K562 (cell line): ENCODE measurements around the gene HLTF. TPM values are rescaled to one million over a fixed set of nuclear protein-coding genes. Genes with fewer than 3 reads are reported as not detected.

Experiments used
- ATAC-seq: fragments of 200-7000 bp; cut with Tn5 transposase; 3 replicates; pipeline ENCODE4 v1.9.1; 2020; ENCODE audit warnings: moderate library complexity
- BruUV-seq: library from RNA; stranded (reverse); fragments of 400-500 nt; replicated peaks from 2 replicates; lab custom pipeline; 2021; lab: Mats Ljungman, UMichigan
- CTCF ChIA-PET: fragments of 300-600 bp; formaldehyde crosslinking; extraction: SDS; loops from one replicate; lab custom pipeline; 2021; ENCODE audit warnings: low intra/inter-chr PET ratio; lab: Yijun Ruan, JAX
- POLR2A ChIA-PET: fragments of 300-600, 350-650 bp; sonication (Branson Sonifier 250); formaldehyde crosslinking; extraction: SDS; loops from one replicate; lab custom pipeline; 2021; ENCODE audit warnings: antibody characterized with exemption, inconsistent platforms; lab: Yijun Ruan, JAX
- DNase-seq, 4 experiments: peaks; one replicate each; pipeline versions ENCODE4 v3.0.0 to v3.0.0-alpha.2; 2011 to 2018; ENCODE audit warnings: low spot score in 3 of 4, mixed read lengths in 3 of 4; ENCODE audit errors: extremely low read depth in 1 of 4
- FAIRE-seq: peaks from 2 replicates; lab custom pipeline; 2011; peaks lifted over from hg19 to GRCh38; lab: Jason Lieb, UNC
- H2AFZ ChIP-seq: 2 replicates; pipeline ENCODE4 v1.6.0; 2011; ENCODE audit warnings: low read depth, low read length, control low read depth, inconsistent platforms
- H3K27ac ChIP-seq: fragments of 200-600 bp; 3 replicates; pipeline ENCODE4 v1.8.0; 2011; ENCODE audit warnings: low read depth, mild to moderate bottlenecking, control low read depth, inconsistent platforms, low read length, moderate library complexity, mixed read lengths; ENCODE audit errors: extremely low read depth
- H3K27me3 ChIP-seq, 2 experiments: fragments of 300-600 bp in 1 of 2; 2 replicates in 1 of 2; 3 replicates in 1 of 2; pipeline versions ENCODE4 v1.6.0 to v1.8.0; 2011; ENCODE audit warnings: inconsistent platforms in 2 of 2, low read length in 2 of 2, mild to moderate bottlenecking in 1 of 2, mixed read lengths in 1 of 2, moderate library complexity in 1 of 2; ENCODE audit not compliant: control insufficient read depth in 2 of 2, insufficient read depth in 2 of 2
- H3K36me3 ChIP-seq: fragments of 300-600 bp; 3 replicates; pipeline ENCODE4 v1.8.0; 2011; ENCODE audit warnings: mild to moderate bottlenecking, low read length, inconsistent platforms; ENCODE audit not compliant: control insufficient read depth, insufficient read depth
- H3K4me1 ChIP-seq, 2 experiments: fragments of 200-600 bp in 1 of 2; replicated peaks in 1 of 2; 2 replicates in 1 of 2; 3 replicates in 1 of 2; pipeline versions ENCODE4 v1.5.1 to v1.8.0; 2011; ENCODE audit warnings: inconsistent platforms in 2 of 2, low read length in 2 of 2, mild to moderate bottlenecking in 1 of 2, mixed read lengths in 1 of 2, moderate library complexity in 1 of 2; ENCODE audit not compliant: control insufficient read depth in 2 of 2, insufficient read depth in 2 of 2
- H3K4me2 ChIP-seq: 2 replicates; pipeline ENCODE4 v1.6.1; 2011; ENCODE audit warnings: low read length, control low read depth, inconsistent platforms, mixed read lengths; ENCODE audit not compliant: insufficient read depth
- H3K4me3 ChIP-seq: fragments of 200-600 bp; sonication (generic), shearing (Covaris generic); 2 replicates; pipeline ENCODE4 v1.5.1; 2016; ENCODE audit warnings: control low read depth, inconsistent platforms
- H3K79me2 ChIP-seq: fragments of 200-600 bp; 3 replicates; pipeline ENCODE4 v1.8.0; 2011; ENCODE audit warnings: low read length, inconsistent platforms; ENCODE audit not compliant: control insufficient read depth, insufficient read depth
- H3K9ac ChIP-seq, 2 experiments: 2 replicates each; pipeline versions ENCODE4 v1.6.0 to v1.6.1; 2011; ENCODE audit warnings: low read depth in 2 of 2, low read length in 2 of 2, control low read depth in 1 of 2, inconsistent platforms in 1 of 2, mild to moderate bottlenecking in 1 of 2, mixed read lengths in 1 of 2; ENCODE audit not compliant: insufficient read depth in 1 of 2
- H3K9me1 ChIP-seq: one replicate; pipeline ENCODE4 v1.6.0; 2011; ENCODE audit warnings: inconsistent platforms, mild to moderate bottlenecking, low read length, moderate library complexity; ENCODE audit not compliant: control insufficient read depth, insufficient read depth
- H3K9me3 ChIP-seq: replicated peaks from 2 replicates; pipeline ENCODE4 v1.5.1; 2011; ENCODE audit warnings: low read depth, low read length, inconsistent platforms; ENCODE audit not compliant: control insufficient read depth, insufficient read depth
- H4K20me1 ChIP-seq: replicated peaks from 2 replicates; pipeline ENCODE4 v1.6.1; 2011; ENCODE audit warnings: low read length, inconsistent platforms, mixed read lengths; ENCODE audit not compliant: control insufficient read depth, insufficient read depth
- BRF1 ChIP-seq: IDR thresholded peaks from 3 replicates; pipeline ENCODE4 v1.6.1; 2011; ENCODE audit warnings: borderline replicate concordance, mild to moderate bottlenecking; ENCODE audit not compliant: insufficient read length; ENCODE audit errors: extremely low read depth
- DNMT1 ChIP-seq: fragments of 450-650 bp; IDR thresholded peaks from 2 replicates; pipeline ENCODE4 v1.6.1; 2016; ENCODE audit warnings: antibody characterized with exemption, mild to moderate bottlenecking
- ERF ChIP-seq: fragments of 450-650 bp; formaldehyde crosslinking; IDR thresholded peaks from 2 replicates; pipeline ENCODE4 v1.4.0; 2020; ENCODE audit warnings: mild to moderate bottlenecking, mixed read lengths
- ETS1 ChIP-seq: conservative IDR thresholded peaks from 2 replicates; pipeline ENCODE4 v1.6.1; 2011; ENCODE audit warnings: low read depth, mild to moderate bottlenecking, low read length; ENCODE audit not compliant: control insufficient read depth
- FOXA3 ChIP-seq, 2 experiments: fragments of 450-650 bp in 1 of 2; sonication (generic) in 1 of 2; formaldehyde crosslinking; IDR thresholded peaks in 1 of 2; conservative IDR thresholded peaks in 1 of 2; 2 replicates each; pipeline versions ENCODE4 v1.4.0 to v1.8.0; 2020 to 2022; ENCODE audit warnings: mild to moderate bottlenecking in 2 of 2, missing genetic modification reagents in 1 of 2
- HSF4 ChIP-seq: fragments of 250-450 bp; sonication (Bioruptor Pico); IDR thresholded peaks from 2 replicates; pipeline ENCODE4 v2.1.2; 2022; ENCODE audit warnings: mild to moderate bottlenecking, moderate library complexity, borderline replicate concordance
- MNT ChIP-seq, 2 experiments: fragments of 450-650 bp; conservative IDR thresholded peaks; 2 replicates each; pipeline ENCODE4 v1.6.1; 2017; ENCODE audit warnings: mild to moderate bottlenecking in 2 of 2, moderate library complexity in 2 of 2
- MTA2 ChIP-seq: fragments of 450-650 bp; IDR thresholded peaks from 2 replicates; pipeline ENCODE4 v1.6.1; 2016; ENCODE audit warnings: low read depth
- NR1H2 ChIP-seq: sonication (generic); formaldehyde crosslinking; IDR thresholded peaks from 2 replicates; pipeline ENCODE4 v1.4.0; 2020; ENCODE audit warnings: mild to moderate bottlenecking, missing genetic modification reagents
- NR4A1 ChIP-seq, 2 experiments: fragments of 250-450 bp in 1 of 2; fragments of 450-650 bp in 1 of 2; sonication (Bioruptor Pico) in 1 of 2; IDR thresholded peaks; 2 replicates each; pipeline versions ENCODE4 v1.4.0 to v1.6.1; 2016 to 2020; ENCODE audit warnings: mild to moderate bottlenecking in 2 of 2, missing compliant biosample characterization in 1 of 2, missing genetic modification characterization in 1 of 2, moderate library complexity in 1 of 2
- STAG1 ChIP-seq: sonication (generic); formaldehyde crosslinking; IDR thresholded peaks from 2 replicates; pipeline ENCODE4 v1.5.0; 2020; ENCODE audit warnings: missing genetic modification reagents, borderline replicate concordance
- ZFP1 ChIP-seq: fragments of 450-650 bp; formaldehyde crosslinking; IDR thresholded peaks from 2 replicates; pipeline ENCODE4 v1.4.0; 2020; ENCODE audit warnings: mild to moderate bottlenecking, mixed read lengths
- ZNF347 ChIP-seq: fragments of 450-650 bp; formaldehyde crosslinking; IDR thresholded peaks from 2 replicates; pipeline ENCODE4 v1.4.0; 2020; ENCODE audit warnings: low read depth, mild to moderate bottlenecking, moderate library complexity
- ZNF764 ChIP-seq: fragments of 250-450 bp; sonication (Bioruptor Pico); IDR thresholded peaks from 2 replicates; pipeline ENCODE4 v1.4.0; 2020; ENCODE audit warnings: low read depth, mild to moderate bottlenecking, moderate library complexity
- WGBS: fragments of 100-300 bp; shearing (Covaris generic); methylation state at CpG from one replicate; pipeline ENCODE4 v1.1.6; 2016; ENCODE audit warnings: low coverage, mixed read lengths; ENCODE audit not compliant: insufficient coverage; ENCODE audit errors: missing lambda C conversion rate; 5-methylcytosine and 5-hydroxymethylcytosine counted together
- in situ Hi-C: fragments of 300-500 bp; cut with MboI; formaldehyde crosslinking; loops from 4 replicates; pipeline ENCODE4 v1.15.0; 2018; ENCODE audit warnings: inconsistent platforms, mixed read lengths
- intact Hi-C: fragments of 100-400 bp; cut with micrococcal nuclease; formaldehyde crosslinking; loops from 2 replicates; pipeline ENCODE4 v1.14.2; 2022
- polyA plus RNA-seq, 8 experiments: library from polyadenylated mRNA; depleted of rRNA in 4 of 8; stranded (reverse) in 5 of 8; unstranded in 3 of 8; fragments of >200 nt; fragmentation: Nextera tagmentation in 2 of 8; fragmentation: Illumina TruSeq in 1 of 8; extraction: Ambion mirVana in 2 of 8; extraction: Trizol in 1 of 8; gene quantifications; 2 replicates each; pipeline versions ENCODE4 v1.2.1 to v1.2.3, GENCODE V29; 2011 to 2014; ENCODE audit warnings: inconsistent platforms in 1 of 8, missing spikeins in 1 of 8
- total RNA-seq, 7 experiments: library from RNA; depleted of rRNA in 6 of 7; stranded (reverse); fragments of >200 nt in 6 of 7; fragmentation: Illumina TruSeq in 2 of 7; extraction: Trizol in 2 of 7; gene quantifications; 2 replicates each; pipeline versions ENCODE4 v1.2.1 to v1.2.3, GENCODE V29; 2011 to 2021; ENCODE audit warnings: low replicate concordance in 1 of 7
- TF ChIP-seq, protein P1 (sequence below): IDR thresholded peaks from 3 replicates; pipeline ENCODE4 v1.6.1; 2011; ENCODE audit warnings: borderline replicate concordance, mild to moderate bottlenecking, moderate library complexity; ENCODE audit not compliant: insufficient read length; ENCODE audit errors: extremely low read depth
- TF ChIP-seq, protein P2 (sequence below): sonication (generic); formaldehyde crosslinking; IDR thresholded peaks from 2 replicates; pipeline ENCODE4 v1.9.0; 2022; ENCODE audit warnings: mild to moderate bottlenecking, missing genetic modification reagents

HLTF gene
- total and polyA plus RNA-seq, 9 of the 15 experiments (the other 6 are each of a cell fraction or from before 2014, with no cell fraction given), result 35.1 to 82.4 (median 50.4) TPM

DNA sequence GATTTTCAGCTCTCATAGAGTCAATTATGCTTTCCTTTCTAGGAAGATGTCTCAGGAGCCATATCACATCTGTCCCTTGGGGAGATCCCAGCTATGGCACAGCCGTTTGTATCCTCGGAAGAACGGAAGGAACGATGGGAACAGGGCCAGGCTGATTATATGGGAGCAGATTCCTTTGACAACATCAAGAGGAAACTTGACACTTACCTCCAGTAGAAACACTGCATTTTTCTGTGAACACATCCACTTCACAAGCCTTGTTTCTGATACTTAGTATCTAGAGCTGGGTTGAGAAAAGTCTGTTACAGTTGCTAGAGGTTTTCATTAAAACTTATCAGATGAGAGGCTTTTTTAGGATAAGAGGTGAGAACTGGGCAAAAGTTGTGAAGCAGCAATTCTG is 59.6 kb downstream of the HLTF start:
- H2AFZ ChIP-seq, result no peak overlapping the region
- TF ChIP-seq MTA2, result no peak
- TF ChIP-seq ZFP1 (CRISPR knock-in tag), result no peak
- TF ChIP-seq ETS1, result no peak
- TF ChIP-seq NR1H2, result no peak
- TF ChIP-seq BRF1, result no peak
- no peak for TF ChIP-seq FOXA3 (CRISPR knock-in tag; conservative IDR thresholded peaks at IDR 0.05 in 1 of 2, IDR thresholded peaks at IDR 0.05 in 1 of 2)
- no peak for TF ChIP-seq STAG1 (CRISPR knock-in tag)
- TF ChIP-seq ERF (CRISPR knock-in tag), result no peak
- TF ChIP-seq, protein P1, sequence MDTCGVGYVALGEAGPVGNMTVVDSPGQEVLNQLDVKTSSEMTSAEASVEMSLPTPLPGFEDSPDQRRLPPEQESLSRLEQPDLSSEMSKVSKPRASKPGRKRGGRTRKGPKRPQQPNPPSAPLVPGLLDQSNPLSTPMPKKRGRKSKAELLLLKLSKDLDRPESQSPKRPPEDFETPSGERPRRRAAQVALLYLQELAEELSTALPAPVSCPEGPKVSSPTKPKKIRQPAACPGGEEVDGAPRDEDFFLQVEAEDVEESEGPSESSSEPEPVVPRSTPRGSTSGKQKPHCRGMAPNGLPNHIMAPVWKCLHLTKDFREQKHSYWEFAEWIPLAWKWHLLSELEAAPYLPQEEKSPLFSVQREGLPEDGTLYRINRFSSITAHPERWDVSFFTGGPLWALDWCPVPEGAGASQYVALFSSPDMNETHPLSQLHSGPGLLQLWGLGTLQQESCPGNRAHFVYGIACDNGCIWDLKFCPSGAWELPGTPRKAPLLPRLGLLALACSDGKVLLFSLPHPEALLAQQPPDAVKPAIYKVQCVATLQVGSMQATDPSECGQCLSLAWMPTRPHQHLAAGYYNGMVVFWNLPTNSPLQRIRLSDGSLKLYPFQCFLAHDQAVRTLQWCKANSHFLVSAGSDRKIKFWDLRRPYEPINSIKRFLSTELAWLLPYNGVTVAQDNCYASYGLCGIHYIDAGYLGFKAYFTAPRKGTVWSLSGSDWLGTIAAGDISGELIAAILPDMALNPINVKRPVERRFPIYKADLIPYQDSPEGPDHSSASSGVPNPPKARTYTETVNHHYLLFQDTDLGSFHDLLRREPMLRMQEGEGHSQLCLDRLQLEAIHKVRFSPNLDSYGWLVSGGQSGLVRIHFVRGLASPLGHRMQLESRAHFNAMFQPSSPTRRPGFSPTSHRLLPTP, result no peak
- no peak for TF ChIP-seq NR4A1 (CRISPR knock-in tag; IDR thresholded peaks at IDR 0.05)
- no peak for TF ChIP-seq NR4A1 (tag; IDR thresholded peaks at IDR 0.05)
- no peak for TF ChIP-seq DNMT1
- TF ChIP-seq, protein P2, sequence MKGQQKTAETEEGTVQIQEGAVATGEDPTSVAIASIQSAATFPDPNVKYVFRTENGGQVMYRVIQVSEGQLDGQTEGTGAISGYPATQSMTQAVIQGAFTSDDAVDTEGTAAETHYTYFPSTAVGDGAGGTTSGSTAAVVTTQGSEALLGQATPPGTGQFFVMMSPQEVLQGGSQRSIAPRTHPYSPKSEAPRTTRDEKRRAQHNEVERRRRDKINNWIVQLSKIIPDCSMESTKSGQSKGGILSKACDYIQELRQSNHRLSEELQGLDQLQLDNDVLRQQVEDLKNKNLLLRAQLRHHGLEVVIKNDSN (CRISPR knock-in tag), result no peak
- TF ChIP-seq HSF4 (CRISPR knock-in tag), result no peak
- no peak for TF ChIP-seq MNT (conservative IDR thresholded peaks at IDR 0.05)
- no peak for TF ChIP-seq ZNF764 (CRISPR knock-in tag)
- TF ChIP-seq ZNF347 (CRISPR knock-in tag), result no peak

More for the DNA sequence above, 59.6 kb downstream of the HLTF start:
- POLR2A ChIA-PET, result no interaction called here
- Histone ChIP-seq H3K79me2 (no peaks in the 10 kb centered on the region), H3K4me3 (no peak overlapping the region), H3K4me1 (no peaks in the 10 kb centered on the region), H3K36me3 (peaks cover 55% of the 10 kb centered on the region; the same call in 1 of the 3 replicates), H4K20me1 (no peaks in the 10 kb centered on the region), H3K27ac (no peak overlapping the region), H3K9me3 (no peaks in the 10 kb centered on the region), H3K9ac (no peak overlapping the region), H3K27me3 (no peaks in the 10 kb centered on the region), H3K4me2 (no peak overlapping the region), H3K9me1 (no peaks in the 10 kb centered on the region)
- in situ Hi-C loops (no loop called here), intact Hi-C loops (no loop called here)
- WGBS, result 88% methylated on average over 4 of the region's 4 CpGs
- no peak for DNase-seq
- no peak for ATAC-seq
- CTCF ChIA-PET, result no interaction called here
- BruUV-seq, result no TSS peak
- no peak for FAIRE-seq
